ENCODE results near the gene VKORC1. TPM values are rescaled to one million over a fixed set of nuclear protein-coding genes. Genes with fewer than 3 reads are reported as not detected.

The VKORC1 gene
- polyA plus RNA-seq, 1 of the 3 experiments (the other 2 are of a cell fraction): 434 TPM

DNA sequence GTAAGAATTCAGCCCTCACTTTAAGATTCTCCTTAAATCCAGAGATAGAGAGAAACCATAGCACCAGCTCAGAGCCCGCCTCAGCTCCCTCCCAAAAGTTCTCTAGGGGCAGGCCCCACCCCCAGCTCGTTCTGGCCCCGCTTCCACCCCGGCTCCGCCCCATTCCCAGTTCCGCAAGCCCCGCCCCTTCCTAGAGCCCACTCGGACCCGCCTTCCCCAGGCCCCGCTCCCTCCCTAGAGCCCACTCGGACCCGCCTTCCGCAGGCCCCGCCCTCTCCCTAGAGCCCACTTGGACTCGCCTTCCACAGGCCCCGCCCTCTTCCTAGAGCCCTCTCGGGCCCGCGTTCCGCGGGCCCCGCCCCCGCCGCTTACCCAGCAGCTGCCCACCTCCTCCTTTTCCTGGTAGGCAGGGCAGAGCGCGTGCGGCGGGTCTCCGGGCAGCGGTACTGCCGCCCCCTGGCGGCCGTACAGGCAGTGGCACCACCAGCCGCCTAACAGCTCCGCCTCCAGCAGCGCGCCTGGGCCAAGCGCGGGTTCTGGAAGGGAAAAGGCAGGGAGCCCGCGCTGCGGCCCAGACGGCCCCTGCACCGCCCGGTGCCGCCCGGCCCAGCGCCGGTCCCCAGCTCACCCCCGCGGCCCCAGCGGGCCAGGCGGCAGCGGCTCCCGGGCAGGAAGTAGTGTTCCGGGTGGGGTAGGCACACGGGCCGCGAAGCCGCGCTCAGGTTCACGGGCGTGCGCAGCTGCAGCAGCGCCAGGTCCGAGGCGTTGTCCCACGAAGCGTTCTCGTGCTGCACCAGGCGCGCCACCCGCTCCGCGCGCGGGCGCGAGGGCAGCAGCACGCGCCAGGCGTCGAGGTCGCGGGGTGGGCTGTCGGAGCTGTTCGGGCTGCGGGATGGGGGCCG is 47.8 kb upstream of the VKORC1 start:
- Histone ChIP-seq H2AFZ (ENCODE audit: low read depth) (peak overlapping the region; percentile 95), H3K4me1 (ENCODE audit: control insufficient read depth in 1 of 2, insufficient read depth in 2 of 2, low read depth in 1 of 2, low read length in 1 of 2) (peaks cover 12 to 22% of the 10 kb centered on the region in 2 experiments; a peak in 2 of 4 replicates), H3K36me3 (replicated peaks in 1 of 2; ENCODE audit: control insufficient read depth in 1 of 2, insufficient read depth in 2 of 2, low read length in 1 of 2) (no peaks in the 10 kb centered on the region), H3K9me3 (no peaks in the 10 kb centered on the region), H3K4me2 (peak overlapping the region; percentile 69), H3K27ac (ENCODE audit: low read depth in 2 of 2, low read length in 1 of 2) (peak overlapping the region; percentile 62 to 78), H4K20me1 (ENCODE audit: insufficient read depth) (no peaks in the 10 kb centered on the region), H3K79me2 (ENCODE audit: insufficient read depth) (no peaks in the 10 kb centered on the region), H3F3A (replicated peaks; ENCODE audit: insufficient read depth) (peaks cover 10% of the 10 kb centered on the region), H3K9ac (peak overlapping the region; percentile 54; the same call in 1 of the 2 replicates), H3K9me2 (no peaks in the 10 kb centered on the region), H3K27me3 (ENCODE audit: insufficient read depth) (no peaks in the 10 kb centered on the region), H3K4me3 (ENCODE audit: low read depth in 2 of 2, low read length in 1 of 2) (peak overlapping the region; percentile 46 to 62)
- POLR2A ChIA-PET: interaction anchor here (0.7 to 2.7 kb wide), 10 partner anchors 10 to 318 kb away, joined by 3 to 43 read pairs (median 5); partner anchors contain the start of genes ARMC5, FUS, KAT8 and VKORC1
- DNase-seq: peak; percentile 100
- under 1% methylated on average over 27 of the region's 89 CpGs for WGBS (ENCODE audit: low lambda C conversion rate)
- CTCF ChIA-PET: interaction anchor here (0.7 to 4.6 kb wide), 44 partner anchors 9 to 319 kb away, joined by 3 to 38 read pairs (median 5); partner anchors contain the start of genes ARMC5, BCKDK, FUS and HSD3B7
- TF ChIP-seq RAD21 (IDR thresholded peaks at IDR 0.05; ENCODE audit: low read length) (peak; percentile 74), RFX5 (IDR thresholded peaks at IDR 0.05; ENCODE audit: low read length) (no peak), TAF1 (IDR thresholded peaks at IDR 0.05; ENCODE audit: borderline replicate concordance, low read depth, low read length) (0 out of 2 replicates have a peak, but pooled peaks have one; percentile 25), FOXJ3 (CRISPR knock-in tag; IDR thresholded peaks at IDR 0.05) (no peak), USF1 (IDR thresholded peaks at IDR 0.05; ENCODE audit: borderline replicate concordance, low read depth) (no peak), POLR2AphosphoS5 (IDR thresholded peaks at IDR 0.05; ENCODE audit: low read depth, low read length) (peak; percentile 33), ZBTB33 (IDR thresholded peaks at IDR 0.05; ENCODE audit: borderline replicate concordance, low read depth) (no peak), NRF1 (IDR thresholded peaks at IDR 0.05; ENCODE audit: low read depth, low read length) (peak; percentile 51), SMC3 (IDR thresholded peaks at IDR 0.05; ENCODE audit: low read depth, low read length) (peak; percentile 76), FOXM1 (IDR thresholded peaks at IDR 0.05; ENCODE audit: low read depth) (no peak), CHD2 (IDR thresholded peaks at IDR 0.05; ENCODE audit: low read length, partially characterized antibody) (peak; percentile 20), ELF1 (IDR thresholded peaks at IDR 0.05) (peak; percentile 39), REST (IDR thresholded peaks at IDR 0.05; ENCODE audit: low read depth, low read length) (no peak), NFIC (IDR thresholded peaks at IDR 0.05; ENCODE audit: borderline replicate concordance) (no peak), EP300 (IDR thresholded peaks at IDR 0.05; ENCODE audit: borderline replicate concordance in 1 of 2, low read depth in 1 of 2, low read length in 1 of 2) (no peak), MEF2A (IDR thresholded peaks at IDR 0.05; ENCODE audit: borderline replicate concordance, low read depth) (no peak), TEAD4 (IDR thresholded peaks at IDR 0.05; ENCODE audit: borderline replicate concordance, insufficient read depth) (no peak), YY1 (IDR thresholded peaks at IDR 0.05; ENCODE audit: low read depth) (no peak), FOSL2 (IDR thresholded peaks at IDR 0.05; ENCODE audit: borderline replicate concordance, low read depth) (no peak), TCF12 (IDR thresholded peaks at IDR 0.05) (peak; percentile 25; the same call in 1 of the 2 replicates), RXRA (IDR thresholded peaks at IDR 0.05; ENCODE audit: borderline replicate concordance, low read depth) (no peak)
- TF ChIP-seq, protein P1, sequence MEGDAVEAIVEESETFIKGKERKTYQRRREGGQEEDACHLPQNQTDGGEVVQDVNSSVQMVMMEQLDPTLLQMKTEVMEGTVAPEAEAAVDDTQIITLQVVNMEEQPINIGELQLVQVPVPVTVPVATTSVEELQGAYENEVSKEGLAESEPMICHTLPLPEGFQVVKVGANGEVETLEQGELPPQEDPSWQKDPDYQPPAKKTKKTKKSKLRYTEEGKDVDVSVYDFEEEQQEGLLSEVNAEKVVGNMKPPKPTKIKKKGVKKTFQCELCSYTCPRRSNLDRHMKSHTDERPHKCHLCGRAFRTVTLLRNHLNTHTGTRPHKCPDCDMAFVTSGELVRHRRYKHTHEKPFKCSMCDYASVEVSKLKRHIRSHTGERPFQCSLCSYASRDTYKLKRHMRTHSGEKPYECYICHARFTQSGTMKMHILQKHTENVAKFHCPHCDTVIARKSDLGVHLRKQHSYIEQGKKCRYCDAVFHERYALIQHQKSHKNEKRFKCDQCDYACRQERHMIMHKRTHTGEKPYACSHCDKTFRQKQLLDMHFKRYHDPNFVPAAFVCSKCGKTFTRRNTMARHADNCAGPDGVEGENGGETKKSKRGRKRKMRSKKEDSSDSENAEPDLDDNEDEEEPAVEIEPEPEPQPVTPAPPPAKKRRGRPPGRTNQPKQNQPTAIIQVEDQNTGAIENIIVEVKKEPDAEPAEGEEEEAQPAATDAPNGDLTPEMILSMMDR (IDR thresholded peaks at IDR 0.05): peak; percentile 80
- TF ChIP-seq, protein P2, sequence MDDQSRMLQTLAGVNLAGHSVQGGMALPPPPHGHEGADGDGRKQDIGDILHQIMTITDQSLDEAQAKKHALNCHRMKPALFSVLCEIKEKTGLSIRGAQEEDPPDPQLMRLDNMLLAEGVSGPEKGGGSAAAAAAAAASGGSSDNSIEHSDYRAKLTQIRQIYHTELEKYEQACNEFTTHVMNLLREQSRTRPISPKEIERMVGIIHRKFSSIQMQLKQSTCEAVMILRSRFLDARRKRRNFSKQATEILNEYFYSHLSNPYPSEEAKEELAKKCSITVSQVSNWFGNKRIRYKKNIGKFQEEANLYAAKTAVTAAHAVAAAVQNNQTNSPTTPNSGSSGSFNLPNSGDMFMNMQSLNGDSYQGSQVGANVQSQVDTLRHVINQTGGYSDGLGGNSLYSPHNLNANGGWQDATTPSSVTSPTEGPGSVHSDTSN (IDR thresholded peaks at IDR 0.05): no peak

Measured in SK-N-SH (cell line).